C4-2B (cell line): Measurements from ENCODE around the gene SDR39U1.

Source experiments
- ZFX ChIP-seq: fragments of 450-650 bp; IDR thresholded peaks from 2 replicates; pipeline ENCODE4 v1.6.1; 2017
- TF ChIP-seq, protein P1 (sequence below): fragments of 450-650 bp; conservative IDR thresholded peaks from 2 replicates; pipeline ENCODE4 v1.5.1; 2017; ENCODE audit warnings: mild to moderate bottlenecking

DNA sequence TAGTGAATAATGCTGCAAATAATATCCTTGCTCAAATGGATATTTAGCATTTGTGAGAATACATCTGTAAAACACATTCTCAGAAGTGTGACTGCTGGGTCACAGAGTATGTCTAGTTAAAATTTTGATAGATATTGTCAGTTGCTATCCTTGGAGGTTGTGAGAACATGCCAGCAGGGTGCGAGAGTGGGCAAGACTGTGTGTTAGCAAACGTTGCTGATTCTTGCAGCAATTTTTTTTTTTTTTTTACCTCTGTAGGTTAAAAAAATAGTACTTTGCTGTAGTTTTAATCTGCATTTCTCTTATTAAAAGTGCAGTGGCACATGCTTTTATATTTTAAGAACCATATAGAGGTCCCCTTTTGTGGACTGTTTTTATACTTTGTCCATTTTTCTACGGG is 48.3 kb downstream of the SDR39U1 start:
- TF ChIP-seq, protein P1, sequence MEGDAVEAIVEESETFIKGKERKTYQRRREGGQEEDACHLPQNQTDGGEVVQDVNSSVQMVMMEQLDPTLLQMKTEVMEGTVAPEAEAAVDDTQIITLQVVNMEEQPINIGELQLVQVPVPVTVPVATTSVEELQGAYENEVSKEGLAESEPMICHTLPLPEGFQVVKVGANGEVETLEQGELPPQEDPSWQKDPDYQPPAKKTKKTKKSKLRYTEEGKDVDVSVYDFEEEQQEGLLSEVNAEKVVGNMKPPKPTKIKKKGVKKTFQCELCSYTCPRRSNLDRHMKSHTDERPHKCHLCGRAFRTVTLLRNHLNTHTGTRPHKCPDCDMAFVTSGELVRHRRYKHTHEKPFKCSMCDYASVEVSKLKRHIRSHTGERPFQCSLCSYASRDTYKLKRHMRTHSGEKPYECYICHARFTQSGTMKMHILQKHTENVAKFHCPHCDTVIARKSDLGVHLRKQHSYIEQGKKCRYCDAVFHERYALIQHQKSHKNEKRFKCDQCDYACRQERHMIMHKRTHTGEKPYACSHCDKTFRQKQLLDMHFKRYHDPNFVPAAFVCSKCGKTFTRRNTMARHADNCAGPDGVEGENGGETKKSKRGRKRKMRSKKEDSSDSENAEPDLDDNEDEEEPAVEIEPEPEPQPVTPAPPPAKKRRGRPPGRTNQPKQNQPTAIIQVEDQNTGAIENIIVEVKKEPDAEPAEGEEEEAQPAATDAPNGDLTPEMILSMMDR: no peak
- TF ChIP-seq ZFX: no peak
